Measurements from ENCODE around the gene MYO3B. TPM values are rescaled to one million over a fixed set of nuclear protein-coding genes. Genes with fewer than 3 reads are reported as not detected.

The MYO3B gene
- total RNA-seq, 1 donor from 2014 or later: 0.05 TPM

DNA sequence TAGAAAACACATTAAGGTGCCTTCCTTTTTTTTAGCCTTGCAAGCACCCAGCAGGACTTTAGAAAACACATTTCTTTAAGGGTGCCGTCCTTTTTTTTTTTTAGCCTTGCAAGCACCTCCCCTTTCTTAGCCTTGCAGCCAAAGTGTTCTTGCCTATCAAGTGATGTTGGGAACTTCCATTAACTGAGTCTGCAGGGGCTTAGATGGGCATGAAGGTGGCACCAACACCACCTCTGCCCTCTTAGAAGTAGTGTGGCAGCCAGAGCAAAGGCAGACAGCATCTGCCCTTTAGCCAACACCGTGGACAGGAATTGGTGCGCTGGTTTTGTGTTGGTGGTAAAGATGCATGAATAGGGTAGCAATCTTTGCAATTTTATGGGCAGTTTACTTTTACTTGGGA is 325.6 kb downstream of the MYO3B start:
- peaks cover 9% of the 10 kb centered on the region for H3K27me3 ChIP-seq (ENCODE audit: low read depth)
- intact Hi-C loops (cut with micrococcal nuclease): no loop called here
- H3K4me1 ChIP-seq: peaks cover 44% of the 10 kb centered on the region
- TF ChIP-seq, protein P1, sequence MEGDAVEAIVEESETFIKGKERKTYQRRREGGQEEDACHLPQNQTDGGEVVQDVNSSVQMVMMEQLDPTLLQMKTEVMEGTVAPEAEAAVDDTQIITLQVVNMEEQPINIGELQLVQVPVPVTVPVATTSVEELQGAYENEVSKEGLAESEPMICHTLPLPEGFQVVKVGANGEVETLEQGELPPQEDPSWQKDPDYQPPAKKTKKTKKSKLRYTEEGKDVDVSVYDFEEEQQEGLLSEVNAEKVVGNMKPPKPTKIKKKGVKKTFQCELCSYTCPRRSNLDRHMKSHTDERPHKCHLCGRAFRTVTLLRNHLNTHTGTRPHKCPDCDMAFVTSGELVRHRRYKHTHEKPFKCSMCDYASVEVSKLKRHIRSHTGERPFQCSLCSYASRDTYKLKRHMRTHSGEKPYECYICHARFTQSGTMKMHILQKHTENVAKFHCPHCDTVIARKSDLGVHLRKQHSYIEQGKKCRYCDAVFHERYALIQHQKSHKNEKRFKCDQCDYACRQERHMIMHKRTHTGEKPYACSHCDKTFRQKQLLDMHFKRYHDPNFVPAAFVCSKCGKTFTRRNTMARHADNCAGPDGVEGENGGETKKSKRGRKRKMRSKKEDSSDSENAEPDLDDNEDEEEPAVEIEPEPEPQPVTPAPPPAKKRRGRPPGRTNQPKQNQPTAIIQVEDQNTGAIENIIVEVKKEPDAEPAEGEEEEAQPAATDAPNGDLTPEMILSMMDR (IDR thresholded peaks at IDR 0.05; ENCODE audit: borderline replicate concordance): no peak
- H3K36me3 ChIP-seq: no peaks in the 10 kb centered on the region
- H3K4me3 ChIP-seq: no peak overlapping the region
- peak overlapping the region; percentile 57 for H3K27ac ChIP-seq (replicated peaks)
- no peak for DNase-seq
- no peaks in the 10 kb centered on the region for H3K9me3 ChIP-seq (replicated peaks)

DNA sequence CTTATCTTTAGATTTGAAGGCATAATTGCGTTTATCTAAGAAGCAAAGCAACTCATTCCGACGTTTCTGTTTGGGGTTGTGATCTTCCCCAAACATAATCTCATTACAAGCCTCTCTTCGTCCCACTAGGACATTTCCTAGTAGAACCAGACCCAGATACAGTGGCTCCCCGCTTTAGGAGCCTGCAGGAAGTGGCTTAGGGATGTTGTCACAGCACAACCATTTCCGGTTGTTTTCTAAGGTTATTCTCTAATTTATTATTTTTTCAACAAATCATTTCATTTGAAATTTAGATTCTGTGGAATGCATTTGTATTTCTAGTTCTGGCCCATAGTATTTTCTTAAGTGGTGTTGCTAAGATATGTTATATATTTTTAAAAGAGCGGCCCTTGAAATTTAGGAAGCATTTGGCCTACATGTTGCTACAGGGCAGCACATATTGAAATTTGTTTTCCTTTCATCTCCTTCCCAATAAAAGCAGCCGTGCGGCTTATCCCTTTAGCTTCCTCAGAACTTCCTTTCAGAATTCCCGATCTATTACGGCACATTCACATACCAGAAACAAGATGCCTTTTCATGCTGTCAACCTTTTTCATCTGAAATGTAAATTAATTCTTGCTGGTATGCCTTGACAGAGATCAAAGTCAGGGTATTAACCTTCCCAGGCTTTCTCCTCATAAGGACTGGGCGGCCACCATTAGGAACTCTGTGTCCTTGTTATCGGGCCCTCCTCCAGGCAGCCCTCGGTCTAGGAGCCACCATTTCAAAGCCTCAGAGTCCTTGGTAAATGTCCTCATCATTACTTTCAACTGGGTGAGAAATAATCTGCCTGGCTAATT is 326.2 kb downstream of the MYO3B start:
- Histone ChIP-seq H3K27me3 (ENCODE audit: low read depth) (peaks cover 9% of the 10 kb centered on the region), H3K4me3 (no peak overlapping the region), H3K9me3 (replicated peaks) (no peaks in the 10 kb centered on the region), H3K27ac (replicated peaks) (peak overlapping the region; percentile 57), H3K4me1 (peaks cover 44% of the 10 kb centered on the region), H3K36me3 (no peaks in the 10 kb centered on the region)
- no peak for DNase-seq
- intact Hi-C loops (cut with micrococcal nuclease): no loop called here
- TF ChIP-seq, protein P1 (IDR thresholded peaks at IDR 0.05; ENCODE audit: borderline replicate concordance): no peak

DNA sequence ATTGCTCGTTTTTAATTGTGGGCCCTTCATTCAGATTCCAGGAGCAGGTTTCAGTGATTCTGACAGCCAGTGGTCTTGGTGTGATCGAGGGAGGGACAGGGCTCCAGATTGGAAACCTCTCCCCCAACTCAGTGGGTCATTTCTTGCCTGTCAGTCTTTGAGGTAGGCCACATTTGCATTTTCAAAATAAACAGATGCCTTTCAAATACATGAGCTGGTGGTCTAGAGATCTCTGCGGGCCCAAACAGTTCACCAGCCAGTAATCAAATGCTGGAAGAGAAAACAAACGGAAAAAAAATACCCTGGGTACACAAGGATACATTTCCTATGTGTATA is 326.8 kb downstream of the MYO3B start:
- Histone ChIP-seq H3K27ac (replicated peaks) (peak overlapping the region; percentile 57), H3K4me1 (peaks cover 44% of the 10 kb centered on the region), H3K36me3 (no peaks in the 10 kb centered on the region), H3K4me3 (no peak overlapping the region), H3K9me3 (replicated peaks) (no peaks in the 10 kb centered on the region), H3K27me3 (ENCODE audit: low read depth) (peaks cover 9% of the 10 kb centered on the region)
- intact Hi-C loops (cut with micrococcal nuclease): no loop called here
- no peak for DNase-seq
- TF ChIP-seq, protein P1 (IDR thresholded peaks at IDR 0.05; ENCODE audit: borderline replicate concordance): no peak

DNA sequence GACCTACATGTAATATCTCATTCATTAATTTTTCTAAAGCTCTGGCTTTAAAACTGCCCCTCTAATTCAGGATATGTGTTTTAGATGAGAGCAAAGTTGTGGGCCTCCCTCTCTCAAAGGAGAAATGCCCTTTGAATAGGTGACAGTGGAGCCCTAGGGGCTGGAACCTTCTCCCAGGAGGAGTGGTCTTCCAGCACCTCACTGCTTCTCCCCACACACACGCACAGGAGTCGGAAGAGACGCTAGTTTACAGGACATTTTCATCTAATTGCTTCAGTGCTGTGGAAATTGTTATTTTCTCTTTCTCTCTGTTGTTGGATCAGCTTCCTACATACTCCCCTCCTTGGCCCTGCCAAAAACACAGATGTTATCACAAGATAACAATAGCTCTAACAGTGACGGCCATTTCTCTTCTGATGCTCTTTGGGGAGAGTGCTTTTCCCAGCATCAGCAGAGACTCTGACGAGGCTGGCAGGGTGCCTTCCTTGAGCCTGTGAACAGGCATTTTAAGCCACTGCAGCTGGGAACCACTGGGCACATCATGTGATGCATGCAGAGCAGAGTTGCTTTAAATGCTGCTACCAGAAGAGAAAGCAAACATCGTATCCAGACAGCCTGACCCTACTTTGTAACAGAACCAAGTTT is 327.8 kb downstream of the MYO3B start:
- Histone ChIP-seq H3K36me3 (no peaks in the 10 kb centered on the region), H3K27me3 (ENCODE audit: low read depth) (peaks cover 9% of the 10 kb centered on the region), H3K9me3 (replicated peaks) (no peaks in the 10 kb centered on the region), H3K4me3 (peak overlapping the region; percentile 37), H3K27ac (replicated peaks) (peak overlapping the region; percentile 57), H3K4me1 (peaks cover 44% of the 10 kb centered on the region)
- intact Hi-C loops (cut with micrococcal nuclease): no loop called here
- TF ChIP-seq, protein P1 (IDR thresholded peaks at IDR 0.05; ENCODE audit: borderline replicate concordance): no peak
- DNase-seq: peak; percentile 66

DNA sequence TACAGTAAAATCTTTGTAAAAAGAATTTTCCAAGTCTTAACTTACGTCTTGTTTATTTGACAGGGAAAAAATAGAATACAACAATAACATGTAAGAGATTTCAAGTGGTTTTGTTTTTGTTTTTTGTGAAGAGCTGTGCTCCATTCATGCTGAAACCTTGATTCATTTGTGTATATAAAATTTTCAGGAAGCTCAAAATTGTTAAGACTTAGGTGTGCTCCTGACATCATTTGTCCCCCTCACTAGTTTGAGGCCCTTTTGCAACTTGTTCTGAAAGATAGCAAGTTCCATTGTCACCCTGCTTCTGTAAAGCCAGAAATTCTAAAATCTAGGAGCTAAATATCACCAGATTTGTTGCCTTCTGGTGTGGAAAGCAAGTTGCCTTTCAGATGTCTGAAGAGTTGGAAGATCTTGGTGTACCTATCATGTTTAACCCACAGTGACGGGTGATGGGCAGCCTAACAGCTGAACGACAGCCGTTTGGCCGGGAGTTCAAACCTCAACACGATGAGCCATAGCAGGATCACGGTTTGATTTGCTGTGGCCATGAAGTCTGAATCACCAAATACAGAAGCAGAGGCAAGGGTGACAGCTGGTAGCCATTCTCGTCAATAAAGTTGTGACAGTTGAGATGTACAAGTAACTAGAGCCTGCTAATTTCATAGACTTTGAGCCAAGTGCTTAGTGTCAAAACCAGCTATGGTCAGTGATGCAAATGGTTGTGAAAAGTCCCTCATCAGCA is 331.7 kb downstream of the MYO3B start:
- Histone ChIP-seq H3K27me3 (ENCODE audit: low read depth) (peaks cover 9% of the 10 kb centered on the region), H3K4me3 (no peak overlapping the region), H3K27ac (replicated peaks) (no peak overlapping the region), H3K4me1 (peaks cover 32% of the 10 kb centered on the region), H3K36me3 (no peaks in the 10 kb centered on the region), H3K9me3 (replicated peaks) (no peaks in the 10 kb centered on the region)
- intact Hi-C loops (cut with micrococcal nuclease): no loop called here
- DNase-seq: no peak
- TF ChIP-seq, protein P1 (IDR thresholded peaks at IDR 0.05; ENCODE audit: borderline replicate concordance): no peak
